Loucy (cell line): ENCODE data around the gene FNDC11.

Experiments
- H2AFZ ChIP-seq: fragments of 200-600 bp; sonication (generic); 2 replicates; pipeline ENCODE4 v1.6.0; 2016; ENCODE audit warnings: antibody characterized with exemption, mild to moderate bottlenecking, low read length, moderate library complexity
- H3F3A ChIP-seq: fragments of 200-600 bp; 2 replicates; pipeline ENCODE4 v1.6.0; 2016; ENCODE audit warnings: antibody characterized with exemption, low read depth, mild to moderate bottlenecking
- H3K27me3 ChIP-seq: fragments of 200-600 bp; sonication (generic); 2 replicates; pipeline ENCODE4 v1.6.1; 2014; ENCODE audit warnings: low read length, mild to moderate bottlenecking; ENCODE audit not compliant: insufficient read depth, poor library complexity, severe bottlenecking
- H3K36me3 ChIP-seq: fragments of 200-600 bp; sonication (generic); 2 replicates; pipeline ENCODE4 v1.6.1; 2016; ENCODE audit warnings: low read length; ENCODE audit not compliant: insufficient read depth
- H3K4me1 ChIP-seq: fragments of 200-600 bp; sonication (generic); 2 replicates; pipeline ENCODE4 v1.5.1; 2014; ENCODE audit warnings: low read length, mild to moderate bottlenecking; ENCODE audit not compliant: insufficient read depth, poor library complexity, severe bottlenecking
- H3K4me2 ChIP-seq: fragments of 200-600 bp; sonication (generic); 2 replicates; pipeline ENCODE4 v1.6.0; 2014; ENCODE audit warnings: antibody characterized with exemption, low read length, low read depth, mild to moderate bottlenecking; ENCODE audit not compliant: poor library complexity, severe bottlenecking
- H3K4me3 ChIP-seq: fragments of 200-600 bp; sonication (generic); 2 replicates; pipeline ENCODE4 v1.5.1; 2014; ENCODE audit warnings: low read length, mild to moderate bottlenecking, mixed read lengths; ENCODE audit not compliant: poor library complexity, severe bottlenecking
- H3K79me2 ChIP-seq: fragments of 200-600 bp; sonication (generic); 2 replicates; pipeline ENCODE4 v1.6.1; 2014; ENCODE audit warnings: low read length; ENCODE audit not compliant: insufficient read depth
- H3K9ac ChIP-seq: fragments of 200-600 bp; sonication (generic); 2 replicates; pipeline ENCODE4 v1.6.0; 2014; ENCODE audit warnings: mild to moderate bottlenecking, low read depth, low read length, moderate library complexity; ENCODE audit not compliant: poor library complexity, severe bottlenecking
- H3K9me2 ChIP-seq: fragments of 200-600 bp; sonication (generic); replicated peaks from 2 replicates; pipeline ENCODE4 v1.6.1; 2016; ENCODE audit warnings: low read depth, low read length, mixed read lengths
- H3K9me3 ChIP-seq: fragments of 200-600 bp; sonication (generic); 2 replicates; pipeline ENCODE4 v1.6.1; 2014; ENCODE audit warnings: mild to moderate bottlenecking, antibody characterized with exemption, low read length, low read depth; ENCODE audit not compliant: insufficient read depth
- H4K20me1 ChIP-seq: fragments of 200-600 bp; sonication (generic); 2 replicates; pipeline ENCODE4 v1.6.0; 2014; ENCODE audit warnings: antibody characterized with exemption, low read length, mild to moderate bottlenecking; ENCODE audit not compliant: insufficient read depth, poor library complexity, severe bottlenecking
- EZH2phosphoT487 ChIP-seq: fragments of 200-600 bp; IDR thresholded peaks from 2 replicates; pipeline ENCODE4 v1.6.1; 2018; ENCODE audit warnings: antibody characterized with exemption, mild to moderate bottlenecking, moderate library complexity, borderline replicate concordance
- TF ChIP-seq, protein P1 (sequence below): fragments of 200-600 bp; sonication (generic); conservative IDR thresholded peaks from 2 replicates; pipeline ENCODE4 v1.5.1; 2014; ENCODE audit warnings: mild to moderate bottlenecking, antibody characterized with exemption, low read length

Gene FNDC11

DNA sequence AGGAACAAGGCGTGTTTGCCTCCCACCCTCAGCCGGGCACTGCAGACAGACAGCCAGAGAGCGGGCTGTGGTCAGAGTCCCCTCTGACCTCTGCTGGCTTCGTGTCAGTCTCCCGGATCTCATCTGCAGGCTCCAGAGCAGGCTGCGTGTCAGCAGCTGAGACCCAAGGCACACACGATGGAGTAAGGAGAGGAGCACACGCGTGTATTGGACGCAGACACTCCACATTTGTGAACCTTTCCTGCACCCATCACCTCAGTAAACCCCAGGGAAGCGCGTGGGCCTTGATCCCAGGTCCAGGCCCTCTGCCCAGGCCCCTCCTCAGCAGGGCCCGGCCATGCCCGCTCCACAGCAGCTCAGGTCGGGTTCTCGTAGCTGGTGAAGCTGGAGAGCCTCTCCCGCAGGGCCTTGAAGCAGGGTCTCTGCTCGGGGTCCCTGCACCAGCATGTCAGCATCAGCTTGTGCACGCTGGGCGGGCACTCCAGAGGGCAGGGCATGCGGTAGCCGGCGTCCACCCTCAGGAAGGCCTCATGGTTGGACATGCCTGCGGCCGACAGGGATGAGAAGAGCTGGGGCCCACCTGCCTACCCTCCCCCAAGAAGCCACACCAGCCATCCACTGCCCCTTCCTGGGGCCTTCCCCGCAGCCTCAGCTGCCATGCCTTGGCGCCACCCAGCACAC, 24.6 kb upstream of the FNDC11 start:
- Histone ChIP-seq H4K20me1 (no peaks in the 10 kb centered on the region), H2AFZ (no peak overlapping the region), H3K9ac (no peak overlapping the region), H3K27me3 (no peaks in the 10 kb centered on the region), H3K79me2 (no peaks in the 10 kb centered on the region), H3K4me3 (no peak overlapping the region), H3K9me3 (no peaks in the 10 kb centered on the region), H3K4me1 (no peaks in the 10 kb centered on the region), H3K9me2 (no peaks in the 10 kb centered on the region), H3F3A (0 out of 2 replicates have a peak, but pooled peaks cover 3% of the 10 kb centered on the region), H3K4me2 (no peak overlapping the region), H3K36me3 (no peaks in the 10 kb centered on the region)
- no peak for TF ChIP-seq EZH2phosphoT487
- TF ChIP-seq, protein P1, sequence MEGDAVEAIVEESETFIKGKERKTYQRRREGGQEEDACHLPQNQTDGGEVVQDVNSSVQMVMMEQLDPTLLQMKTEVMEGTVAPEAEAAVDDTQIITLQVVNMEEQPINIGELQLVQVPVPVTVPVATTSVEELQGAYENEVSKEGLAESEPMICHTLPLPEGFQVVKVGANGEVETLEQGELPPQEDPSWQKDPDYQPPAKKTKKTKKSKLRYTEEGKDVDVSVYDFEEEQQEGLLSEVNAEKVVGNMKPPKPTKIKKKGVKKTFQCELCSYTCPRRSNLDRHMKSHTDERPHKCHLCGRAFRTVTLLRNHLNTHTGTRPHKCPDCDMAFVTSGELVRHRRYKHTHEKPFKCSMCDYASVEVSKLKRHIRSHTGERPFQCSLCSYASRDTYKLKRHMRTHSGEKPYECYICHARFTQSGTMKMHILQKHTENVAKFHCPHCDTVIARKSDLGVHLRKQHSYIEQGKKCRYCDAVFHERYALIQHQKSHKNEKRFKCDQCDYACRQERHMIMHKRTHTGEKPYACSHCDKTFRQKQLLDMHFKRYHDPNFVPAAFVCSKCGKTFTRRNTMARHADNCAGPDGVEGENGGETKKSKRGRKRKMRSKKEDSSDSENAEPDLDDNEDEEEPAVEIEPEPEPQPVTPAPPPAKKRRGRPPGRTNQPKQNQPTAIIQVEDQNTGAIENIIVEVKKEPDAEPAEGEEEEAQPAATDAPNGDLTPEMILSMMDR, result no peak

DNA sequence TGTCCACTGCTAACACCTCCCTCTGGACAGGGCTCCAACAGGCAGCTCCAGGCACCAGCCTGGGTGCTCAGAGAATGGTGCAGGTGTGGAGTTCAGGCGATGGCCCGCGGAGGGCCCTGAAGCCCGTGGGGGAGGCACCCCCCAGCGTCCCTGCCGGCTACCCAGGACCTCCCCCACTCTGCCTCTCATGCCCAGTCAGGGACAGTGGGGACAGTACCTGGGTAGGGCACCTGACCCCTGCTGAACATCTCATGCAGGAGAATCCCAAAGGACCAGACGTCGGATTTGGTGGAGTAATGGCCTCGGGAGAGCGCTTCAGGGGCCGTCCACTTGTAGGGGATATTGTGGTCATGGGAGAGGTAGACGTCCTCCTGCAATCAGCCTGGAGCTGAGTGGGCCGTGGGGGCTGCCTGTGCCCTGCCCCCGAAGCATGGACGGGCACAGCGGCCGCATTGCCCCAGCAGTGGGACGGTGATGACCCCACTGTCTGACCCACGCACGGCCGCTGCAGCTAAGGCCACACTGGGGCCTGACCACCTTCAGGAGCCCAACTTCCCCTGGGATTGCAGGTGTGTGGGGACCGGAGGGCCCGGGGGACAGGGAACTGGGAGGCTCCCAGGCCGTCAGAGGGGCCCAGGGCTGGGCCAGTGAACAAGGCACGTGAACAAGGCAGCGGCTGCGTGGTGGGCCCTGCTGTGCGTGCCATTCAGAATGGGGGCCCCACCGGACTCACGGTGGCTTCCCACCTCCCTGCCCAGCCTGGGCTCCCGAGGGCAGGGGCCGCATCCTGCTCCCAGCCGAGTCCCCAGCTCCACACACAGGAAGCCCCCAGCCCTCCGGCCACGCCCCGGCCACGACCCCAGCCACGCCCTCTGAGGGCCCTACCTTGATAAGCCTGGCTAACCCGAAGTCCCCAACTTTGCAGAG, 23.8 kb upstream of the FNDC11 start:
- TF ChIP-seq, protein P1, result no peak
- no peak for TF ChIP-seq EZH2phosphoT487
- Histone ChIP-seq H3K4me2 (no peak overlapping the region), H3F3A (0 out of 2 replicates have a peak, but pooled peaks cover 3% of the 10 kb centered on the region), H3K27me3 (no peaks in the 10 kb centered on the region), H3K36me3 (no peaks in the 10 kb centered on the region), H3K9me2 (no peaks in the 10 kb centered on the region), H2AFZ (no peak overlapping the region), H3K4me3 (no peak overlapping the region), H3K79me2 (no peaks in the 10 kb centered on the region), H3K9ac (no peak overlapping the region), H3K9me3 (no peaks in the 10 kb centered on the region), H3K4me1 (no peaks in the 10 kb centered on the region), H4K20me1 (no peaks in the 10 kb centered on the region)

DNA sequence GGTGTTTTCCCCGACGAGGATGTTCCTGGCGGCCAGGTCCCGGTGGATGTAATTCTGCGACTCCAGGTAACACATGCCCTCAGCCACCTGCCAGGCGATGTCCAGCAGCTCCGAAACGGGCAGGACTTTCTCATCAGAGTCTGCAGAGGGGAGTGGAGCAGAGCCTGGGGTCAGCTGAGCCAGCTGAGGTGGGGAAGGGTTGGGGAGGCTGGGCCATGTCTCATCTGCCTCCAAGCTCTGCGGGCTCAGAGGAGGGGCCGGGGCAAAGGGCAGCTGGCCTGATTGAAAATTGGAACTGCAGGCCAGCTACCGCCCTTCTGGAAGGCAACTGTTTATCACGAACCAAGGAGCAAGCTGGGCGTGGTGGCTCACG, 23.2 kb upstream of the FNDC11 start:
- no peaks in the 10 kb centered on the region for H3F3A ChIP-seq
- no peaks in the 10 kb centered on the region for H3K27me3 ChIP-seq
- no peaks in the 10 kb centered on the region for H4K20me1 ChIP-seq

More for the DNA sequence above, 23.2 kb upstream of the FNDC11 start:
- Histone ChIP-seq H3K4me2 (no peak overlapping the region), H3K9me3 (no peaks in the 10 kb centered on the region), H3K4me1 (no peaks in the 10 kb centered on the region), H3K9ac (no peak overlapping the region), H3K79me2 (no peaks in the 10 kb centered on the region), H3K36me3 (no peaks in the 10 kb centered on the region), H2AFZ (no peak overlapping the region), H3K4me3 (no peak overlapping the region), H3K9me2 (no peaks in the 10 kb centered on the region)
- TF ChIP-seq, protein P1, result no peak
- TF ChIP-seq EZH2phosphoT487, result no peak
